T-helper 2 cell treated with Interferon-gamma antibody and Interleukin-4, amounts not matched to agents 5 μg/mL and 100 μg/mL, for 36 hours (primary cell): ENCODE results near the gene FGF12.

Experiments
- DNase-seq: peaks from one replicate; pipeline ENCODE4 v3.0.0; 2021; ENCODE audit warnings: low spot score
- H3K27ac Mint-ChIP-seq: one replicate; pipeline ENCODE4 v1.8.0; 2021; ENCODE audit warnings: mild to moderate bottlenecking, mixed read lengths
- H3K27me3 Mint-ChIP-seq: one replicate; pipeline ENCODE4 v1.8.0; 2021; ENCODE audit warnings: low read depth, mixed read lengths
- H3K36me3 Mint-ChIP-seq: one replicate; pipeline ENCODE4 v1.8.0; 2021; ENCODE audit warnings: low read depth, mixed read lengths
- H3K4me1 Mint-ChIP-seq: one replicate; pipeline ENCODE4 v1.8.0; 2021; ENCODE audit warnings: low read depth, mixed read lengths
- H3K4me3 Mint-ChIP-seq: one replicate; pipeline ENCODE4 v1.8.0; 2022; ENCODE audit warnings: mild to moderate bottlenecking, moderate library complexity, mixed read lengths
- H3K9me3 Mint-ChIP-seq: one replicate; pipeline ENCODE4 v1.8.0; 2021; ENCODE audit warnings: mixed read lengths

Gene FGF12

DNA sequence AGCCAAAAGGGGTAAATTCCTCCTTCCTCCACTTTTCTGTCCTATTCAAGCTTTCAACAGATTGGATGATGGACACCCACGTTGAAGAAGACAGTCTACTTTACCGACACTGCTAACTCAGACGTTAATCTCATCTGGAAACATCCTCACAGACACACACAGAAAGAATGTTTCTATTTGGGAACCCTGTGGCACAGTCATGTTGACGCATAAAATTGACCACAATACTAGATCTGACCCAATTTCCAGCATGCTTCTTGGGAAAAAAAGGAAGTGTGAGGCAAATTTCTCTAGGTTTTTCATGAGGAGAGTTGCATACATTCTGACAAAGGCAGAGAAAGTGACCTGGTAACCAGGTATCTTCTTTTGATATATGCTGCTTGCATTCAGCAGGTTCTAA, 594.1 kb downstream of the FGF12 start:
- Mint-ChIP-seq H3K9me3 (no peaks in the 10 kb centered on the region), H3K4me1 (no peaks in the 10 kb centered on the region), H3K27ac (no peak overlapping the region), H3K36me3 (no peaks in the 10 kb centered on the region), H3K27me3 (no peaks in the 10 kb centered on the region), H3K4me3 (no peak overlapping the region)
- DNase-seq, result no peak

DNA sequence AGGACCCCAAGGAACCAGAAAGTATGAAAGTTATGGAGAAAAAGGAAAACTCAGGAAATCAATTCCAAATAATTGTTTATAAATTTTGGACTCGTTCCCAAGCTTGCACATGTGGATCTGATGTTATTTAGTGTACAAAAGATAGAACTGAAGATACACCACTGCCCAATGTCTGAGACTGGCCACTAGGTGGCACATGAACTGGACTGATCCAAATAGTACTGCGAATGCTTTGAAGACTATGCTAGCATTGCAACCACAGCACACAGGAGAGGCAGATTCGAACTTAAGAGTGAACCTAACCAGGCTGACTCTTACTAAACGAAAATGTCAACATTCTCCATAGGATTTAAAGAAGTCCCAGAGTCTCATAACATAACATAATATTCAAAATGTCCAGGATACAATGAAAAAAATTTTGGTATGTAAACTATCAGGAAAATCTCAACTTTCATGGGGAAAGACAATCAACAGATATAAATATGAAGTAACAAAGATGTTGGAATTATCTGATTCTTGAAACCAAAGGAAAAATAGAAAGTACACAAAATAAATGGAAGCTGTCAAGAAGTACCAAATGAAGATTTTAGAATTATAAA, 596.7 kb downstream of the FGF12 start:
- H3K4me3 Mint-ChIP-seq, result no peak overlapping the region
- no peak for DNase-seq
- H3K27ac Mint-ChIP-seq, result no peak overlapping the region
- no peaks in the 10 kb centered on the region for H3K36me3 Mint-ChIP-seq
- H3K4me1 Mint-ChIP-seq, result no peaks in the 10 kb centered on the region
- no peaks in the 10 kb centered on the region for H3K27me3 Mint-ChIP-seq
- no peaks in the 10 kb centered on the region for H3K9me3 Mint-ChIP-seq

DNA sequence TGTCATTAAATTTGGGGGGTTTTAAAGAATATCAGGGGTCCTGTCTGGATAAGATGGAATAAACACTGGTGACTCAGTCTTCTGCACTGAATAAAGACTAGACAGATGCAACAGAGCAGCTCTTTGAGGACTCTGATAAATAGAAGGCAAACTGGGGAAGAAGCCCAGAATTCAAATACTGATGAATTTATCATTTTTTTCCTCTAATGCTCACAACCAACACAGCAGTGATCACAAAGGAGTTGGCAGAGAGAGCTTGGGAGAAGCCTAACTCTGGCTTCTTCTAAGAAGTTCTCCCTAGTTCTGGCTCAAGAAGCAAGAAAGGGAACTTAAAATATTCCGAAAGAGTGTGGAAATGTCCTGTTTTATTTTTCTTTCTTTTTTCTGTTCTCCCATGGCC, 597.8 kb downstream of the FGF12 start:
- H3K36me3 Mint-ChIP-seq, result no peaks in the 10 kb centered on the region
- no peak overlapping the region for H3K27ac Mint-ChIP-seq
- no peak for DNase-seq
- H3K4me1 Mint-ChIP-seq, result no peaks in the 10 kb centered on the region
- no peaks in the 10 kb centered on the region for H3K9me3 Mint-ChIP-seq
- no peaks in the 10 kb centered on the region for H3K27me3 Mint-ChIP-seq
- no peak overlapping the region for H3K4me3 Mint-ChIP-seq

DNA sequence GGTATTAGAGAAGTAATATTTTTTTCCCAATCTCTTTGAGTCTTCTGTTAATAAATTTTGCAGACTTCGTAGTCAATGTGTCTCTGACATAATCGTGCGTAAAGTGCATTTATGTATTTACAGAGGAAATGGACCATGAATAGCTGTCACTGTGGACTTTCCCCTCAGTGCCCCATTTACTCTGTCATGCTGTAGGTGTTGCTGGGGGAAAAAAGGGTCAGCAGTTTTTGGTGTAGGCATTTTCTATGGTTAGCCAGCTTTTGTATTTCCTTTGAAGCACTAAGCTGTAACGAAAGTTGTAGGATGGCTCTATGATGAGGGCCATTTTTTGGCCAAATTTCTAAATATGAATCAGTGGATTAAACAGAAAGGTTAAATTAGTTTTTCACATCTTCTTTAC, 598.4 kb downstream of the FGF12 start:
- no peaks in the 10 kb centered on the region for H3K27me3 Mint-ChIP-seq
- no peak overlapping the region for H3K27ac Mint-ChIP-seq
- H3K9me3 Mint-ChIP-seq, result no peaks in the 10 kb centered on the region
- no peak for DNase-seq
- H3K4me3 Mint-ChIP-seq, result no peak overlapping the region
- H3K4me1 Mint-ChIP-seq, result no peaks in the 10 kb centered on the region
- no peaks in the 10 kb centered on the region for H3K36me3 Mint-ChIP-seq

DNA sequence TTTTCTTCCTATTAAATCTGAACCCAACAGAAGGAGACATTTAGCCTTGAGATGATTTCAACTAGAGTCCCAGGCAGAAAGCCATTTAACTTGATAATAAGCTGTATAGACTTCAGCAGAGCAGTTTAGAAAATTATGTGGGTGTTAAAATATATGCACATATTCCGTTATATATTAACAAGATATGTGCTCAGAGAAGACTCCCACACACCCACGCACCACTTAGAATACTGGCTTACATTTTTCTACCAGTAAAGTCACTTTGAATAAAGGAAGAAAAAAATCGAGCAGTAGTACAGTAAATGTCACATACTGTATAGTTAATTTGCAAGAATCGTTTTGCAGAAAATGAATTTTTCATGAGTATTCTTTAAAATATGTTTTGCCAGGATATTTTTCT, 599.3 kb downstream of the FGF12 start:
- Mint-ChIP-seq H3K4me3 (no peak overlapping the region), H3K36me3 (no peaks in the 10 kb centered on the region), H3K27ac (no peak overlapping the region), H3K4me1 (no peaks in the 10 kb centered on the region), H3K9me3 (no peaks in the 10 kb centered on the region), H3K27me3 (no peaks in the 10 kb centered on the region)
- DNase-seq, result no peak

DNA sequence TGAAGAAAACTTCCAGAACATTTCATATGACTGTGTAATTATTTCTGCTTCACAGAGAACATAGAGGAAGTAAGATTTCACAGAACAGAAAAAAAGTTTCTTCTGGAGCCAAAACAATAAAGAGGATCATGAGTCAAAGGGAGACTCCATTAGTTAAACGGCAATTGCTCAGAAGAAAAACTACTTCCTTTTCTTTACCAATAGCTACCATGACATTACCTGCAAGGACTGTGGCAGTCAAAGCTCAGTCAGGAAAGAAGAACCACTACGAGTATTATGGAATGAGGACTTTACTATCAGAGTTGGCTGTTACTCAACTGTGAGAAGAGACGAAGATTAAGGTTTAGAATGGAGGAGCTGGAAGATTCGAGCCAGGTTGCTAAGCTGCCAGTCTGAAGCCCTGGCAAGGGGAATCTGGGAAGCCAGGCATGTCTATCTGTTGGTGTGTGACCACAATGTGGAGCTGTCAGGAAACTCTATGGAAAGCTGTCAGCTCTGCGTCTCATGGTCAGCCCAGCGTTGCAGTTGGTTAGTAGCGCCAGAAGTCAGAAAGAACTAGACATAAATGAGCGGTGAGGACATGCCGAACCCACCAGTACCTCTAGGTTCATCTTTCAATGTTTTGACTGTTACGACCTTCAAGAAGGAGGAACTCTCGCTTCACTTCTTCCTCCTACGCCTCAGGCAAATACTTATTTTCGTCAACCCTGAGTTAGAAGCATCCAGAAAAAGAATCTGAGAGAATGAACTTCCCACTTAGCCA, 604.3 kb downstream of the FGF12 start:
- H3K4me1 Mint-ChIP-seq, result no peaks in the 10 kb centered on the region
- no peaks in the 10 kb centered on the region for H3K27me3 Mint-ChIP-seq
- no peaks in the 10 kb centered on the region for H3K9me3 Mint-ChIP-seq
- DNase-seq, result no peak
- no peak overlapping the region for H3K27ac Mint-ChIP-seq
- no peaks in the 10 kb centered on the region for H3K36me3 Mint-ChIP-seq
- H3K4me3 Mint-ChIP-seq, result no peak overlapping the region

DNA sequence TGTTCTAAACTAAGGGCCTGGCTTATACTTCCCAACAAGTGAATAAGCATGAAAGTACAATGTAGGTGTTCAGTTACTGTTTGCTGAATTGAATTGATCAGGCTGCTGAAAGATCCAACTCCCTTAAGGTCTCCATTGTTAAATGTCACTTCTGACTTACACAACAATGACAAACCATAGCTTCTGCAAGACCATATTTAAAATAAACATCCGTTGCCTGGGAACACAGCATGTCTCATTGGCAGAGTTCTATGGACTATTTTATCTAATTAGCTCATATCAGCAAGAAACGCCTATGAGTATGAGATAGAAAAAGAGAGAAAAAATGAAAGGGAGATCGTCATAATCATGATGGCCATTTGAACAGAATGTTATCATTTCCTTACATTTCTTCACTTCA, 605.4 kb downstream of the FGF12 start:
- Mint-ChIP-seq H3K27ac (no peak overlapping the region), H3K4me3 (no peak overlapping the region), H3K9me3 (no peaks in the 10 kb centered on the region), H3K36me3 (no peaks in the 10 kb centered on the region), H3K27me3 (no peaks in the 10 kb centered on the region), H3K4me1 (no peaks in the 10 kb centered on the region)
- DNase-seq, result no peak

DNA sequence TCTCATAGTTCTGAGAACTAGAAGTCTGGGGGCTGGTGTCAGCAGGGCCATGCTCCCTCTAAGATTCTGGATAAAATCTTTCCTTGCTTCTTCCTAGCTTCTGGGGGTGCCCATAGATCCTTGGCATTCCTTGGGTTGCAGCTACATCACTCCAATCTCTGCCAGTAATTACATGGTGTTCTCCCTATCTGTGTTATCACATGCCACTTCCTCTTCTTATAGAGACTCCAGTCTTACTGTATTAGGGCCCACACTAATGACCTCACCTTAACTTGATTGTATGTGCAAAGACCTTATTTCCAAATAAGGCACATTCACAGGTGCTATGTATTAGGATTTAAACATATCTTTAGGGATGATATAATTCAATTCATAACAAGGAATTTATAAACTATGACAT, 618.5 kb downstream of the FGF12 start:
- Mint-ChIP-seq H3K36me3 (no peaks in the 10 kb centered on the region), H3K4me3 (no peak overlapping the region), H3K27ac (no peak overlapping the region), H3K27me3 (no peaks in the 10 kb centered on the region), H3K9me3 (no peaks in the 10 kb centered on the region), H3K4me1 (no peaks in the 10 kb centered on the region)
- DNase-seq, result no peak

DNA sequence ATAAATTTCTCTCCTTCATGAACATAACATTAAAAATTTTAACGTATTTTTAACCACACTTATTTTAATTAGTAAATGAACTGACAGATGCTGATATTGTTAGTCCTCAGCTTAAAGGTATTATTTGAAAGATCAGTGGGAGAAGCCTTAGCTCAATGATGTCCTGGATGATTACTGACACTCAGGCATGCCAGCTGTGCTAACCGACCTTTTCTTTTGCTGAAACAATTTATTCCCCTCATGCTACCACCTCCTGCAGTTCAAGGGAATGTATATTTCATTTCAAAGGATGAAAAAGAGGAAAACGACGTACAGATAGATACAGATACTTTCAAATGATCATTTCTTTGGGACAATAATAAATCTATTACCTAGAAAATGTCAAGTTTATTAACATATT, 620.8 kb downstream of the FGF12 start:
- Mint-ChIP-seq H3K27me3 (no peaks in the 10 kb centered on the region), H3K36me3 (no peaks in the 10 kb centered on the region), H3K27ac (no peak overlapping the region), H3K4me1 (no peaks in the 10 kb centered on the region), H3K4me3 (no peak overlapping the region), H3K9me3 (no peaks in the 10 kb centered on the region)
- DNase-seq, result no peak

DNA sequence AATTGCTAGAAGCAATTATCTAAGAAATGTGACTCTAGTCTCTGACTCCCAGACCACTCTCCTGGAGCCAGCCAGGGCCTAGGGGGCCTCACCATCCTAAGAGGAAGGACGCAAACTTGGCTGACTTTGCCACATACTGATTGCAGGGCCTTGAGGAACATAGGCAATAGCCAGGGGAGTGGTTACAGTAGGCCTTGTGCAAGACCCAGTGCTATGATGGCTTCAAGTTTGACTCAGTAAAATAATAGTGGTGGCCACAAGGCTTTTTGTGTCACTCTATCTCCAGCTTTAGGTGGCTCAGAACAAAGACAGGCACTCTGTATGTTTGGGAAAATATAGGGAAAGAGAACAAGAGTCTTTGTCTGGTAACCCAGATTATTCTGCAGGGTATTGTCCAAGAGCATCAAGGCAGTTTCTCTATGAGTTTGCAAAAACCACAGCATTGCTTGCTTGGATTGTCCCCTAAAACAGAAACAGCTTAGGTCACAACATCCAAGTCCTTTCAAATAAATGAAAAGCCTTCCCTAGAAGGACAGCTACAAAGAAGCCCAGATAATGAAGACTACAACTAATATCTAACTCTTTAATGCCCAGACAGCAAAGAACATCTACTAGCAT, 634.8 kb downstream of the FGF12 start:
- H3K9me3 Mint-ChIP-seq, result no peaks in the 10 kb centered on the region
- H3K27ac Mint-ChIP-seq, result no peak overlapping the region
- DNase-seq, result no peak
- H3K36me3 Mint-ChIP-seq, result no peaks in the 10 kb centered on the region
- H3K4me3 Mint-ChIP-seq, result no peak overlapping the region
- H3K27me3 Mint-ChIP-seq, result no peaks in the 10 kb centered on the region
- no peaks in the 10 kb centered on the region for H3K4me1 Mint-ChIP-seq

DNA sequence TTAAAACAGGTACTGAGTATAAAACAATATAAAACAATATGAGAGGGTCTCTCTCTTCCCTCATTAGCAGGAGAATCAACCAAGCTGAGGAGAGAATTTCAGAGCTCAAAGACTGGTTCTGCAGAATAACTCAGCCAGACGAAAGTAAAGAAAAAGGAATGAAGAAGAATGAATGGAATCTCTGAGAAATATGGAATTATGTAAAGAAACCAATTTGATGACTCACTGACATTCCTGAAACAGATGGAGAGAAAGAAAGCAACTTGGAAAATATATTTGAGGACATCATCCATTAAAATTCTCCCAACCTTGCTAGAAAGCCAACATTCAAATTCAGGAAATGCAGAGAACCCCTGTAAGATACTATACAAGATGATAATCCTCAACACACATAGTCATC, 635.5 kb downstream of the FGF12 start:
- no peak for DNase-seq
- no peak overlapping the region for H3K27ac Mint-ChIP-seq
- H3K27me3 Mint-ChIP-seq, result no peaks in the 10 kb centered on the region
- H3K9me3 Mint-ChIP-seq, result no peaks in the 10 kb centered on the region
- H3K36me3 Mint-ChIP-seq, result no peaks in the 10 kb centered on the region
- no peak overlapping the region for H3K4me3 Mint-ChIP-seq
- H3K4me1 Mint-ChIP-seq, result no peaks in the 10 kb centered on the region

DNA sequence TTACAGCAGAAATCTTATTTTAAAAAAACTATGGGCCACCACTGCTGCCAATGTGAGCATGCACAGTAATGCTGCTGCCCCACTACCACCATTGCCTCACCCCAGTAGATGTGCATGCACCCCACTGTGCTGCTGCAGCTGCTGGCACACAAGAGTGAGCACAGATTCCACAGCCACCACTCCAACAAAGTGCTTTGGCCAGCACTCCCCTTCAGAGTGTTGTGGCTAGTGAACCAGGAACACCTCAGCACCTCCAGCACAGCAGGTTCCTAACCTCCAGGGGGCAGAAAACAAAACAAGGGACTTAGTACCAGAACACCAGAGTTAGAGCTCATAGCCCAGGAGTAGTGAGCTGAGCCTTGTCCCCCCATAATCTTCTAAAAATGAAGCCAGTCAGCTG, 636.8 kb downstream of the FGF12 start:
- H3K4me3 Mint-ChIP-seq, result no peak overlapping the region
- H3K9me3 Mint-ChIP-seq, result no peaks in the 10 kb centered on the region
- DNase-seq, result no peak
- H3K4me1 Mint-ChIP-seq, result no peaks in the 10 kb centered on the region
- no peaks in the 10 kb centered on the region for H3K27me3 Mint-ChIP-seq
- H3K27ac Mint-ChIP-seq, result no peak overlapping the region
- H3K36me3 Mint-ChIP-seq, result no peaks in the 10 kb centered on the region
